ENCODE data around the gene FAM83B.
"Not testable (repeated sequence)": the region's sequence is repeated elsewhere in the genome, so short reads cannot be mapped to it uniquely, and the experiment has no call there.

Gene FAM83B

DNA sequence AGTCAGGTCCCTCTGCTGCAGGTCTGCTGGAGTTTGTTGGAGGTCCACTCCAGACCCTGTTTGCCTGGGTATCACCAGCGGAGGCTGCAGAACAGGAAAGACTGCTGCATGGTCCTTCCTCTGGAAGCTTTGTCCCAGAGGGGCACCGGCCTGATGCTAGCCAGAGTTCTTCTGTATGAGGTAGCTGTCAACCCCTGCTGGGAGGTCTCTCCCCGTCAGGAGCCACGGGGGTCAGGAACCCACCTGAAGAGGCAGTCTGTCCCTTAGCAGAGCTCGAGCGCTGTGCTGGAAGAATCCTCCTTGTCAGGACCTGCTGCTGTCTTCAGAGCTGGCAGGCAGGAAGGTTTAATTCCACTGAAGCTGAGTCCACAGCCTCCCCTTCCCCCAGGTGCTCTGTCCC, 22.3 kb upstream of the FAM83B start:
- not testable (repeated sequence) for H3K36me3 ChIP-seq (ENCODE audit: insufficient read depth, low read length); H3K27ac ChIP-seq (ENCODE audit: low read depth, low read length); H3K4me3 ChIP-seq (ENCODE audit: low read depth, low read length); H3K79me2 ChIP-seq (ENCODE audit: control insufficient read depth, insufficient read depth, low read length, unreplicated experiment); H3K4me1 ChIP-seq (ENCODE audit: control insufficient read depth, insufficient read depth, low read length, unreplicated experiment); H2AFZ ChIP-seq (ENCODE audit: low read length, unreplicated experiment)
- peaks cover 44% of the 10 kb centered on the region for H3K27me3 ChIP-seq (ENCODE audit: insufficient read depth, low read length)

DNA sequence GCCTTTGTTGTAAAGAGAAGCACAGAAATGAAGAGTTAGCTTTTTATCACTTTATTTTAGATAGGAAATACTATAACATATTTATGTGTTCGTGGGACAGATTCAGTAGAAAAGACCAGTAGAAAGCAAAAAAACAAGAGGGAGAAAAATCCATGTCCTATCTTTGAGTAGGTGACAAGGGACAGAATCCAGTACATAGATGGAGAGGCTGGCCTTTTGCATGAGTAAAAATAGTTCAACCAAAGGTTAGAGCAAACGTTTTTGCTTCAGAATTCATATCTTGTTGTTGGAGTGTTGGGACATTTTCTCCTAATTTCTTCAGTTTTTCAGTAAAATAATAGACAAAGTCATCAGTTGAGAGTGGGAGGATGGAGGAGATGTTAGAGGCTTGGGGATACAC, 19.6 kb upstream of the FAM83B start:
- Histone ChIP-seq H3K27me3 (ENCODE audit: insufficient read depth, low read length) (peaks cover 68% of the 10 kb centered on the region), H2AFZ (ENCODE audit: low read length, unreplicated experiment) (no peak overlapping the region), H3K79me2 (ENCODE audit: control insufficient read depth, insufficient read depth, low read length, unreplicated experiment) (no peaks in the 10 kb centered on the region), H3K27ac (ENCODE audit: low read depth, low read length) (no peak overlapping the region), H3K36me3 (ENCODE audit: insufficient read depth, low read length) (no peaks in the 10 kb centered on the region), H3K4me1 (ENCODE audit: control insufficient read depth, insufficient read depth, low read length, unreplicated experiment) (no peaks in the 10 kb centered on the region), H3K4me3 (ENCODE audit: low read depth, low read length) (no peak overlapping the region)

DNA sequence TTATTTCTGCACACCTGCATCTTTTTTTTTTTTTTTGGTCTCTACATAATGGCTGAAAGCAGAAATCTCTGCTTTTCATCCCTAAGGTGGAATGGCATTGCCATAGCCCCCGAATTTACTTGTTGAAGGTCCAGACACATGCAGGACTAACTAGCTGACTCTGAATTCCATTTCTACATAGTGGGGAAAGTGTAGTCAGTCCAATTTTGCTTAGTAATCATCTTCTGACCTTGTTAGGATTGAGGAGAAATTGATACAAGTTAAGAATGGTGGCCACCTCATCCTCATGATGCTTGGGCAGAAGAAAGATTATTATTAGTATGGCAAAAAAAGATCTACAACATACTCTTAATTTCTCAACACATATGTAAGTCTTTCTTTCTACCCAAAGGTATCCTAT, 16.4 kb upstream of the FAM83B start:
- no peak overlapping the region for H3K4me3 ChIP-seq (ENCODE audit: low read depth, low read length)
- no peak overlapping the region for H2AFZ ChIP-seq (ENCODE audit: low read length, unreplicated experiment)
- H3K4me1 ChIP-seq (ENCODE audit: control insufficient read depth, insufficient read depth, low read length, unreplicated experiment): no peaks in the 10 kb centered on the region
- H3K27ac ChIP-seq (ENCODE audit: low read depth, low read length): no peak overlapping the region
- no peaks in the 10 kb centered on the region for H3K36me3 ChIP-seq (ENCODE audit: insufficient read depth, low read length)
- no peaks in the 10 kb centered on the region for H3K79me2 ChIP-seq (ENCODE audit: control insufficient read depth, insufficient read depth, low read length, unreplicated experiment)
- H3K27me3 ChIP-seq (ENCODE audit: insufficient read depth, low read length): peaks cover 61% of the 10 kb centered on the region

DNA sequence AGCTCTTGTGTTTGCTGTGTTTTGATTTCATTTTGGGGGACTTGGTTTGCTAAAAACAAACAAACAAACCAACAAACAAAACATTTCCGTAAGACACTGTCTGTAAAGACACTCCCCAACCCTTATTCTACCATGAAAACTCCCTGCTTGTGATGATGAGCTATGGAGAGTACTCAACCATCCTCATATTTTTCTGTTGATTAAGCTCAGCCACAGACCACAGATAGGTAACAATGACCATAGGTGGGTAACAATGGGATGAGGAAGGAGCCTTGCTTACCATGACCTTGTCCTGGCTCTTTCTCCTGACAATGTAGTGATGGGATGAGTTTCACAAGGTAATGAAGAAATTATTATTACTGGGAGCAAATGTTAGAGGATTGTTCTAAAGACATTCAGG, 11.4 kb upstream of the FAM83B start:
- no peak overlapping the region for H3K27ac ChIP-seq (ENCODE audit: low read depth, low read length)
- no peak overlapping the region for H2AFZ ChIP-seq (ENCODE audit: low read length, unreplicated experiment)
- H3K79me2 ChIP-seq (ENCODE audit: control insufficient read depth, insufficient read depth, low read length, unreplicated experiment): no peaks in the 10 kb centered on the region
- H3K4me3 ChIP-seq (ENCODE audit: low read depth, low read length): no peak overlapping the region
- H3K27me3 ChIP-seq (ENCODE audit: insufficient read depth, low read length): peaks cover 21% of the 10 kb centered on the region; the same call in 1 of the 2 replicates
- H3K36me3 ChIP-seq (ENCODE audit: insufficient read depth, low read length): no peaks in the 10 kb centered on the region
- no peaks in the 10 kb centered on the region for H3K4me1 ChIP-seq (ENCODE audit: control insufficient read depth, insufficient read depth, low read length, unreplicated experiment)

DNA sequence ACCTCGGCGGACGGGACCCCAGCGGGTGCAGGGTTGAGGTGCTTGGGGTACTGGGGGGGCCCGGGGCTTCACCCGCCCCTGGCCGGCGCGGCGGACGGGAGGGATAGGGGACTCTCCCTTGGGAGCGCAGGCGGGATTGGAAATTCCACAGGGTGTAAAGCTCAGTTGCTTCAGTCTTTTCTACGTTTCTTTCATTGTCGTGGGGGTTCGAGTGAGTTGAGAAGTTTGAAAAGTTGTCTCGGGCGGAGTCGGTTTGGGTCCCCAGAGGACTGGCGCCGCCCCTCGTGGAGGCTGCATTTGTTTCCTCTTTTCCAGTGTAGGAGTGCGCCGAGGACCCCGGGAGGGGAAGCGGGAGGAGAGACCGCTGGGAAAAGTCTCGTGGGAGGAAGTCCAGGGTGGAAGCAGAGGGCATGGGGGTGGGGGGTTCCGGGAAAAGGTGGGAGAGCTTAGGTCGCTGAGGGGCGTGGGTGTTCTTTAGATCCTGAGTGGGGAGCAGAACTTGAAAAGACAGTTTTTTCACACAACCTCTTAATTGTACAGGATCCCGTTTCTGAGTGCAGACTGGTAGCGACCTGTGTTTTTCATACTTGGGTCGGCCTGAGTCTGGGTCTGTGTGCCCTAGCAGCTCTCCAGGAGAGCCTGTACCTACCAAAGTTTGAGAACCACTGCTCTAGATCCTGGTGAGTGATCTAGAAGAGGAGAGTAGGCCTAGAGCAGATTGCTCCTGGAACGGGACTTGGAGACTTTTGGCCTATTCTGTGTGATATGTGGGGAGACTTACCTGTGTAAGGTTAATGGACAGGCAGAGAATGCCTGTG, 495 bp downstream of the FAM83B start:
- Histone ChIP-seq H2AFZ (ENCODE audit: low read length, unreplicated experiment) (no peak overlapping the region), H3K27me3 (ENCODE audit: insufficient read depth, low read length) (peaks cover 66% of the 10 kb centered on the region), H3K79me2 (ENCODE audit: control insufficient read depth, insufficient read depth, low read length, unreplicated experiment) (no peaks in the 10 kb centered on the region), H3K36me3 (ENCODE audit: insufficient read depth, low read length) (no peaks in the 10 kb centered on the region), H3K27ac (ENCODE audit: low read depth, low read length) (no peak overlapping the region), H3K4me3 (ENCODE audit: low read depth, low read length) (peak overlapping the region; percentile 34), H3K4me1 (ENCODE audit: control insufficient read depth, insufficient read depth, low read length, unreplicated experiment) (no peaks in the 10 kb centered on the region)

DNA sequence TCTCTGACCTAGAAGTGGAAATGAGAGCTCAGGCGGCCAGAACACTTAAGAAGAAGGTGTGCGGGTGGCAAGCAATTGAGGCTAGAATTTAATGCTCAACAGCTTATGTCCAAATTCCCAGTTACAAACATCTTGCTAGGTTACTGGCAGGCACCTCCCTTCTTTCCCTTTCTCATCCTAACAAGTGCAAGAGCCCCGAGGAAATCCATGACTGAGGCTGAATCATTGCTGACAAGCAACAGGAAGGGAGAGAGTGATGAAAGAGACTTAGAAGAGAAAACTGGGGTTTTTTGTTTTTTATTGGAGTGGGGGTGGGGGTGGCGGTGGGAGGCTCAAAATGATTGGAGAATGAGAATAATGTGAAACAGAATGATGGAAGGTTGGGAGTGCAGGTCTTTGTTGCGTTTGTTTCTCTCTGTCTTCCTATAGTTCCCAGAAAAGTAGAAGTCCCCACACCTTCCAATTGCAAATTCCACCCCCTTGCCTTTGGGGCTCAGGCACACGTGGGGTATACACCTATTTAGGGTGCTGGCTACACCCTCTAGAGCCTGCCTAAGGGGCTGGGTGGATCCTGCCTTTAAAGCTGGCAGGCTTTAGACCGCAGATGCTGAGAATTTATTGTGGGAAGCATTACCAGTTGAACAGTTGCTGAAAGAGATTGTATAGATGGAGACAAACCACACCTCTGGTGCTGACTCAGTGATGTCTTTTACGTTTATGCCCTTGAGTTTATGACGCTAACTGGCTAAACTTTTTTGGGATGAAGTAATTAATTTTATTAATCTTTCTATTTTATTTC, 1.4 kb downstream of the FAM83B start:
- Histone ChIP-seq H3K27ac (ENCODE audit: low read depth, low read length) (no peak overlapping the region), H2AFZ (ENCODE audit: low read length, unreplicated experiment) (no peak overlapping the region), H3K79me2 (ENCODE audit: control insufficient read depth, insufficient read depth, low read length, unreplicated experiment) (no peaks in the 10 kb centered on the region), H3K4me1 (ENCODE audit: control insufficient read depth, insufficient read depth, low read length, unreplicated experiment) (no peaks in the 10 kb centered on the region), H3K4me3 (ENCODE audit: low read depth, low read length) (no peak overlapping the region), H3K36me3 (ENCODE audit: insufficient read depth, low read length) (no peaks in the 10 kb centered on the region), H3K27me3 (ENCODE audit: insufficient read depth, low read length) (peaks cover 66% of the 10 kb centered on the region)

DNA sequence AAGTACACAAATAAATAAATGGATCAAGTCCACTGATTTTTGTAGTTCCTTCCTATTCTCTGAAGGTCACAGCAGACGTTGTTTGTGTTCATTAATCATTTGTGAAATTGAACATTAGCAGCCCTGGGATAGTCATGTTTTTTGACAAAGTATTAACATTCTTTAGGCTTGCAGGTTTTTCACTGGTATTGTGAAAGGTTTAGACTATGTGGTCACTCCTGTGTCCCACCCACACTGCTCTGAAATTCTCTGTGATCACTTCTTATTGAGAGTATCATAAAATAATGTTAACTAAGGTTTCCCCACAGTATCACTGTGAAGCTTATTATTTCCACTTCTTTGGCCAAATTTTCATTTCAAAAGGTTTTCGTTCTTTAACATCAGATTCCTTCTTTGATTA, 3.5 kb downstream of the FAM83B start:
- no peaks in the 10 kb centered on the region for H3K79me2 ChIP-seq (ENCODE audit: control insufficient read depth, insufficient read depth, low read length, unreplicated experiment)
- H3K27ac ChIP-seq (ENCODE audit: low read depth, low read length): no peak overlapping the region
- H3K4me1 ChIP-seq (ENCODE audit: control insufficient read depth, insufficient read depth, low read length, unreplicated experiment): no peaks in the 10 kb centered on the region
- H2AFZ ChIP-seq (ENCODE audit: low read length, unreplicated experiment): no peak overlapping the region
- peaks cover 63% of the 10 kb centered on the region for H3K27me3 ChIP-seq (ENCODE audit: insufficient read depth, low read length)
- H3K4me3 ChIP-seq (ENCODE audit: low read depth, low read length): no peak overlapping the region
- no peaks in the 10 kb centered on the region for H3K36me3 ChIP-seq (ENCODE audit: insufficient read depth, low read length)

DNA sequence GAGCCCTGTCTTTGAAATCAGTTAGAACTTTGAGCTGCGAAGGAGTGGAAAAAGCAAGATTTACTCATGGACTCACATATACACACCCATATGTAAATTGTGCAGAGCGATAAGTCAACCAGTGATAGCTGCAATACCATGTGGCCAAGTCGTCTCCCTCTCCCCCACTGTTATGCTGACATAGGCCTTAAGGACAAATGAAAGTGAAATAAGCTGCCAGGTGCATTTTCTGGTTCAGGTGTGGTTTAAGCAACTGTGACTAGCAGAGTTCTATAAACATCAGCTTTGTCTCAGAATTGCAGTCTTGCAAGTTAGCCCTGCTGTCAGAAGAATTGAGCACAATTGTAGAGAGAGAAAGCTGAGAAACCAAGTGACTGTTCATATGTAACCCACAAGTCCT, 9.6 kb downstream of the FAM83B start:
- no peak overlapping the region for H3K27ac ChIP-seq (ENCODE audit: low read depth, low read length)
- no peak overlapping the region for H3K4me3 ChIP-seq (ENCODE audit: low read depth, low read length)
- H3K36me3 ChIP-seq (ENCODE audit: insufficient read depth, low read length): no peaks in the 10 kb centered on the region
- H3K27me3 ChIP-seq (ENCODE audit: insufficient read depth, low read length): peaks cover 37% of the 10 kb centered on the region
- no peak overlapping the region for H2AFZ ChIP-seq (ENCODE audit: low read length, unreplicated experiment)
- H3K79me2 ChIP-seq (ENCODE audit: control insufficient read depth, insufficient read depth, low read length, unreplicated experiment): no peaks in the 10 kb centered on the region
- H3K4me1 ChIP-seq (ENCODE audit: control insufficient read depth, insufficient read depth, low read length, unreplicated experiment): no peaks in the 10 kb centered on the region

DNA sequence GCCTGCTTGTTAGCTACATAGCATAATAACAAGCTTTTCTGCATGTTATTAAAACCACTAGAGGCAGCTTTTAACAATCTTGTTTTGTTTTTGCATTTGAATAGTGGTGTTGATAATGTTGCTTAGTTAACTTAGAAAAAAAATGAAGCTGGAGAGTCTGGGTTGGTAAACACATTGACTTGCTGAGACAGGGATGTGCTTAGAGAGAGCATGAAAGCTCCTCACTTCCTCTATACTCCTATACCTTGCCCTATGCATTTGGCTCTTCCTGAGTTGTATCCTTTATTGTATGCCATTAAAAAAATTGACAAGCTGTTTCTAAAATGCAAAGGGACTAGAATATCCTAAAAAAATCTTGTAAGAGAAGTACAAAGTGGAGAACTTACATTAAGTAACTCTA, 13.6 kb downstream of the FAM83B start:
- no peaks in the 10 kb centered on the region for H3K36me3 ChIP-seq (ENCODE audit: insufficient read depth, low read length)
- H3K79me2 ChIP-seq (ENCODE audit: control insufficient read depth, insufficient read depth, low read length, unreplicated experiment): no peaks in the 10 kb centered on the region
- no peak overlapping the region for H3K27ac ChIP-seq (ENCODE audit: low read depth, low read length)
- no peaks in the 10 kb centered on the region for H3K4me1 ChIP-seq (ENCODE audit: control insufficient read depth, insufficient read depth, low read length, unreplicated experiment)
- H3K4me3 ChIP-seq (ENCODE audit: low read depth, low read length): no peak overlapping the region
- H2AFZ ChIP-seq (ENCODE audit: low read length, unreplicated experiment): no peak overlapping the region
- H3K27me3 ChIP-seq (ENCODE audit: insufficient read depth, low read length): peaks cover 23% of the 10 kb centered on the region

DNA sequence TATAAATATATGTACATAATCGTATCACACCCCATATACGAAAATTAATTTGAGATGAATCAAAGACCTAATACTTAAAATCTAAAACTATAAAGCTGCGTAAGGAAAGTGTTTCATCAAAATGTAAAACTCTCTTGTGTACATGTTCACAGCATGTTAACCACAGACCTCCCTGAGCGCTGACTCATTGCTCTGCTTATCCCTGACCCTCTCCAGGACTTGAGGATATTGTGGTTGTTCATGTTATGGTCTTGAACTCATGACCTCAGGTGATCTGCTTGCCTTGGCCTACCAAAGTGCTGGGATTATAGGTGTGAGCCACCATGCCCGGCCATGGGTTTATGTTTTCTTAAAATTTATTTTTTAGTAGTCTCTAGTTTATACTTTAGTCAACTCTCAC, 14.2 kb downstream of the FAM83B start:
- Histone ChIP-seq H3K4me3 (ENCODE audit: low read depth, low read length) (no peak overlapping the region), H2AFZ (ENCODE audit: low read length, unreplicated experiment) (no peak overlapping the region), H3K79me2 (ENCODE audit: control insufficient read depth, insufficient read depth, low read length, unreplicated experiment) (no peaks in the 10 kb centered on the region), H3K27ac (ENCODE audit: low read depth, low read length) (no peak overlapping the region), H3K27me3 (ENCODE audit: insufficient read depth, low read length) (peaks cover 17% of the 10 kb centered on the region), H3K4me1 (ENCODE audit: control insufficient read depth, insufficient read depth, low read length, unreplicated experiment) (no peaks in the 10 kb centered on the region), H3K36me3 (ENCODE audit: insufficient read depth, low read length) (no peaks in the 10 kb centered on the region)

Data from ACC112 (cell line).